ENCODE measurements around the gene YES1.

The YES1 gene

DNA sequence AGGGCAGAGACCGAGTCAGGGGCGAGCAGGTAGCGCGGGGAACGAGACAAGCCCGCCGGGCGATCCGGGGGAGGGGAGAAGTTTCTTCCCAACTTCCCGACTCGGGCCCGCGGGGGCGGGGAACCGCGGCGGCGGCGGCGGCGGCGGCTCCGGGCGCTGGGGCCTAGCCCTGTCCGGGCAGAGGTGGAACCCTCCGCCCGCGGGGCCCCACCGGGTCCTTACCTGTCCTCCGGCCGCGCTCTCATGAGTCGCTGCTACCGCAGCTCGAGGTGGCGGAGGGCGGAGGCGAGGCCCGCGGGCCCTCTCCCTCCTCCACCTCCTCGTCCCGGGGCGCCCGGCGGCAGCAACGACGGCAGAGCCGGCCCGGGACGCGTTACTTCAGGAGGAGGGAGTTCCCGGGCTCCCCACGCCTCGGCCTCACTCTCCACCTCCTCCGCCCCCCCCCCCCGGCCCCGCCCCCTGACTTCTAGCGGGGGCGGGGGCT, at the start of gene YES1:
Gene YES1, minus strand, starts transcription at position 351 of the 484 bp plus-strand sequence. CDS start 55,415 bp downstream, outside the sequence.
- peak within 1 kb of the TSS; percentile 98 for H2AFZ ChIP-seq
- H3K27me3 ChIP-seq (ENCODE audit: control insufficient read depth, insufficient read depth, low read length): no peaks in the 10 kb centered on the region

DNA sequence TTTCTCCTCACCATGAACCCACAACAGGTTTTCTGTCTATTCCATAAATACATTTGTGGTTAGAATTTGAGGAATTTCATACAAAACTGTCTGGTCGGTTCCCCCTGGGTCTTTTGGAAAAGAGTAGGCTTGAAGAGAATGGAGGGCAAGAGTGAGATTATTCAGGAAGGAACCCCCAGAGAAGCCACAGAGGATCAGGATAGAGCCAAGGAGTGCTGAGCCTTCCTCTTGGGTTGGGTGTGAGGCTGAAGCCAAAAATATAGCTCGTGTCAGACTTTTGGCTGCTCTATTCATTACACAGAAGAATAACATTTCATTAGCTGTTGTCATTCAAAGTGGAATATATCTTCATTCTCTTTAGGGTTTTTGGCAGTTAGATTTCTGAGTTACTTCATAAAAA, 45.9 kb upstream of the YES1 start:
- no peak overlapping the region for H3K27ac ChIP-seq

More for the DNA sequence above, at the start of gene YES1:
- H3K4me1 ChIP-seq: peaks cover 3% of the 10 kb centered on the region
- peak within 1 kb of the TSS; percentile 82 for H3K9ac ChIP-seq
- TF ChIP-seq, protein P1, sequence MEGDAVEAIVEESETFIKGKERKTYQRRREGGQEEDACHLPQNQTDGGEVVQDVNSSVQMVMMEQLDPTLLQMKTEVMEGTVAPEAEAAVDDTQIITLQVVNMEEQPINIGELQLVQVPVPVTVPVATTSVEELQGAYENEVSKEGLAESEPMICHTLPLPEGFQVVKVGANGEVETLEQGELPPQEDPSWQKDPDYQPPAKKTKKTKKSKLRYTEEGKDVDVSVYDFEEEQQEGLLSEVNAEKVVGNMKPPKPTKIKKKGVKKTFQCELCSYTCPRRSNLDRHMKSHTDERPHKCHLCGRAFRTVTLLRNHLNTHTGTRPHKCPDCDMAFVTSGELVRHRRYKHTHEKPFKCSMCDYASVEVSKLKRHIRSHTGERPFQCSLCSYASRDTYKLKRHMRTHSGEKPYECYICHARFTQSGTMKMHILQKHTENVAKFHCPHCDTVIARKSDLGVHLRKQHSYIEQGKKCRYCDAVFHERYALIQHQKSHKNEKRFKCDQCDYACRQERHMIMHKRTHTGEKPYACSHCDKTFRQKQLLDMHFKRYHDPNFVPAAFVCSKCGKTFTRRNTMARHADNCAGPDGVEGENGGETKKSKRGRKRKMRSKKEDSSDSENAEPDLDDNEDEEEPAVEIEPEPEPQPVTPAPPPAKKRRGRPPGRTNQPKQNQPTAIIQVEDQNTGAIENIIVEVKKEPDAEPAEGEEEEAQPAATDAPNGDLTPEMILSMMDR (IDR thresholded peaks at IDR 0.05): no peak
- peaks cover 23% of the 10 kb centered on the region for H3K79me2 ChIP-seq
- H3K36me3 ChIP-seq (ENCODE audit: control insufficient read depth, insufficient read depth, low read length): no peaks in the 10 kb centered on the region
- H3K4me3 ChIP-seq (ENCODE audit: low read depth, low read length): peak within 1 kb of the TSS; percentile 98
- no peaks in the 10 kb centered on the region for H3K9me3 ChIP-seq (ENCODE audit: control insufficient read depth, low read length)
- peak within 1 kb of the TSS; percentile 92 for H3K27ac ChIP-seq
- peak within 1 kb of the TSS; percentile 85 for H3K4me2 ChIP-seq (ENCODE audit: low read length)

DNA sequence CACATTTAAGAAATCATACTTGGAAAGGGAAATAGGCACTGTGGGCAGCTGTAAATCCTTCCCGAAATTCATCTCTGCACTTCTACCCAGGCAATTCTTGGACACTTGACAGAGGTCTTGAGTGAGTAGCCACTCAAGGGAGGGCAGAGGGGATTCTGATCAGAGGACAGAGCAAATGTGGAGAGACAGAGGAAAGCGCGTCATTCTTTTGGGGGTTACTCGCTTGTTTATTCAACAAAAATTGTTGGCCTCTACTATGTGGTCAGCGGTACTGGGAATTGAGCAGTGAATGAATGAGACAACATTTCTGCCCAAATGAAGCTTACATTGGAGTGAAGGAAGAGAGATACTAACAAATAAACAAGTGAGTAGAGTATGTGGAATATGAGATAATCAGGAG, 41.4 kb upstream of the YES1 start:
- Histone ChIP-seq H3K4me1 (no peaks in the 10 kb centered on the region), H3K4me3 (ENCODE audit: low read depth, low read length) (no peak overlapping the region), H2AFZ (no peak overlapping the region), H3K36me3 (ENCODE audit: control insufficient read depth, insufficient read depth, low read length) (no peaks in the 10 kb centered on the region), H3K9me3 (ENCODE audit: control insufficient read depth, low read length) (no peaks in the 10 kb centered on the region), H3K79me2 (no peaks in the 10 kb centered on the region), H3K9ac (no peak overlapping the region), H3K27ac (no peak overlapping the region), H3K27me3 (ENCODE audit: control insufficient read depth, insufficient read depth, low read length) (no peaks in the 10 kb centered on the region), H3K4me2 (ENCODE audit: low read length) (no peak overlapping the region)
- TF ChIP-seq, protein P1 (IDR thresholded peaks at IDR 0.05): no peak

More for the DNA sequence above, 45.9 kb upstream of the YES1 start:
- H3K9me3 ChIP-seq (ENCODE audit: control insufficient read depth, low read length): no peaks in the 10 kb centered on the region
- no peak overlapping the region for H3K9ac ChIP-seq
- no peaks in the 10 kb centered on the region for H3K79me2 ChIP-seq
- TF ChIP-seq, protein P1 (IDR thresholded peaks at IDR 0.05): no peak
- no peak overlapping the region for H2AFZ ChIP-seq
- H3K4me2 ChIP-seq (ENCODE audit: low read length): no peak overlapping the region
- H3K4me3 ChIP-seq (ENCODE audit: low read depth, low read length): no peak overlapping the region
- H3K36me3 ChIP-seq (ENCODE audit: control insufficient read depth, insufficient read depth, low read length): no peaks in the 10 kb centered on the region
- no peaks in the 10 kb centered on the region for H3K4me1 ChIP-seq
- H3K27me3 ChIP-seq (ENCODE audit: control insufficient read depth, insufficient read depth, low read length): no peaks in the 10 kb centered on the region

DNA sequence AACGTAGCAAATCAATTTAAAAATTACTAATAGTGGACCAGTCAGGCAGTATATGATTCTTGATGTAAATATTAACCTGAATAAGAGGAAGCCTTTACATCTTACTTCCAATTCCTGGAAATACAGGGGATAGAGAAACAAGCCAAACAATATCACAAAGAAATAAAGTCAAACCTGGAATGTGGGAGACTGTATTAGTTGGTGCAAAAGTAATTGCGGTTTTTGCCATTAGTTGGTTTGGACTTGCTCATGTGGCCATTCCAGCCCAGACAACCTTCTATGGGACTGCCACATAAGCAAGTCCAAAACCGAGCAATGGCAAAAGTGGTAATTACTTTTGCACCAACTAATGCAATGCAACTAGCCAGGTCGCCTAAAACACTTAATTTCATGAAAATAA, 38.9 kb upstream of the YES1 start:
- Histone ChIP-seq H3K4me3 (ENCODE audit: low read depth, low read length) (no peak overlapping the region), H3K27ac (no peak overlapping the region), H3K4me2 (ENCODE audit: low read length) (no peak overlapping the region), H3K27me3 (ENCODE audit: control insufficient read depth, insufficient read depth, low read length) (no peaks in the 10 kb centered on the region), H2AFZ (no peak overlapping the region), H3K79me2 (no peaks in the 10 kb centered on the region), H3K36me3 (ENCODE audit: control insufficient read depth, insufficient read depth, low read length) (no peaks in the 10 kb centered on the region), H3K4me1 (no peaks in the 10 kb centered on the region), H3K9me3 (ENCODE audit: control insufficient read depth, low read length) (no peaks in the 10 kb centered on the region), H3K9ac (no peak overlapping the region)
- TF ChIP-seq, protein P1 (IDR thresholded peaks at IDR 0.05): no peak

DNA sequence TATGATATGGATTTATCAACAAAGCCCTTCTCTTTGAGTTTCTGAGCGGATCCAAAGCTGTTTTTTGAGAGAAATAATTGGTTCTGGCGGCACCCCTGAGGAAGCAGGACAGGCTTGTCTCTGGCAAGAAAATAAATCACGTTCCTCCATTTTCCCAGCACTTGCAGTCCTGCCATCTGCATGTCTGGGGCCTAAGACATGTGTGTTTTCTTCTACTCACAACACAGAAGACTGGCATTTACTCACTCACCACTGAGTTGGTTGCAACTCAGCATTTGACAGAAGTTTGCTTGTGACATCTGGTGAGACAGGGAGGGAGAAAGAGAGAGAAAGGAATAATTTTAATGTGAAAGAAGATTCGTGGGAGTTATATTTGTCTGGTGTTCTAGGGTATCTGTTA, 37.0 kb upstream of the YES1 start:
- TF ChIP-seq, protein P1 (IDR thresholded peaks at IDR 0.05): no peak
- Histone ChIP-seq H3K4me1 (no peaks in the 10 kb centered on the region), H3K79me2 (no peaks in the 10 kb centered on the region), H3K4me2 (ENCODE audit: low read length) (no peak overlapping the region), H3K9ac (no peak overlapping the region), H3K27me3 (ENCODE audit: control insufficient read depth, insufficient read depth, low read length) (no peaks in the 10 kb centered on the region), H2AFZ (no peak overlapping the region), H3K27ac (no peak overlapping the region), H3K4me3 (ENCODE audit: low read depth, low read length) (no peak overlapping the region), H3K9me3 (ENCODE audit: control insufficient read depth, low read length) (no peaks in the 10 kb centered on the region), H3K36me3 (ENCODE audit: control insufficient read depth, insufficient read depth, low read length) (no peaks in the 10 kb centered on the region)
